Stimulated activated CD4-positive, alpha-beta T cell treated with anti-CD3 and anti-CD28 coated beads, Interleukin-4, amount 100 ng/mL, for 48 hours (primary cell): ENCODE data around the gene POTEE.
"Not testable (repeated sequence)": the region's sequence is repeated elsewhere in the genome, so short reads cannot be mapped to it uniquely, and the experiment has no call there.

Source experiments
- DNase-seq, 2 donors: peaks; one replicate each; pipeline ENCODE4 v3.0.0-alpha.2; 2020; ENCODE audit warnings: low read depth in 2 of 2

The POTEE gene

GRCh38 chr2:131209030-131209772, at the start of gene POTEE:
Gene POTEE, plus strand, starts transcription at chr2:131209536. Its CDS starts 8,867 bp downstream, at chr2:131218403.
- DNase-seq = not testable (repeated sequence)

- DNase-seq = not testable (repeated sequence)
Measured at GRCh38 chr2:131165562-131165961, 43.8 kb upstream of the POTEE start.

- DNase-seq = no peak
Measured at GRCh38 chr2:131168538-131168937, 40.8 kb upstream of the POTEE start.

- not testable (repeated sequence) for DNase-seq
Measured at GRCh38 chr2:131178050-131178449, 31.3 kb upstream of the POTEE start.

GRCh38 chr2:131178721-131179418, 30.5 kb upstream of the POTEE start:
- DNase-seq = not testable (repeated sequence)

- DNase-seq = not testable (repeated sequence)
Measured at GRCh38 chr2:131181451-131181850, 27.9 kb upstream of the POTEE start.

- not testable (repeated sequence) for DNase-seq
Measured at GRCh38 chr2:131193421-131193820, 15.9 kb upstream of the POTEE start.

GRCh38 chr2:131196186-131196585, 13.2 kb upstream of the POTEE start:
- DNase-seq = not testable (repeated sequence)

- no peak for DNase-seq
Measured at GRCh38 chr2:131201098-131201497, 8.2 kb upstream of the POTEE start.

GRCh38 chr2:131207839-131208238, 1.5 kb upstream of the POTEE start:
- DNase-seq = not testable (repeated sequence)

- DNase-seq = not testable (repeated sequence)
Measured at GRCh38 chr2:131209773-131210104, 403 bp downstream of the POTEE start.

GRCh38 chr2:131210434-131211211, 1.3 kb downstream of the POTEE start:
- not testable (repeated sequence) for DNase-seq

- not testable (repeated sequence) for DNase-seq
Measured at GRCh38 chr2:131217238-131217986, 8.1 kb downstream of the POTEE start.

GRCh38 chr2:131235543-131236449, 26.5 kb downstream of the POTEE start:
- not testable (repeated sequence) for DNase-seq
